ENCODE data around the gene RCSD1. TPM values are rescaled to one million over a fixed set of nuclear protein-coding genes. Genes with fewer than 3 reads are reported as not detected.

Gene RCSD1
- total RNA-seq, 3 donors from 2014 or later (not counting 1 experiment from before 2014, with no cell fraction given): 86.3 to 130 (median 110) TPM

DNA sequence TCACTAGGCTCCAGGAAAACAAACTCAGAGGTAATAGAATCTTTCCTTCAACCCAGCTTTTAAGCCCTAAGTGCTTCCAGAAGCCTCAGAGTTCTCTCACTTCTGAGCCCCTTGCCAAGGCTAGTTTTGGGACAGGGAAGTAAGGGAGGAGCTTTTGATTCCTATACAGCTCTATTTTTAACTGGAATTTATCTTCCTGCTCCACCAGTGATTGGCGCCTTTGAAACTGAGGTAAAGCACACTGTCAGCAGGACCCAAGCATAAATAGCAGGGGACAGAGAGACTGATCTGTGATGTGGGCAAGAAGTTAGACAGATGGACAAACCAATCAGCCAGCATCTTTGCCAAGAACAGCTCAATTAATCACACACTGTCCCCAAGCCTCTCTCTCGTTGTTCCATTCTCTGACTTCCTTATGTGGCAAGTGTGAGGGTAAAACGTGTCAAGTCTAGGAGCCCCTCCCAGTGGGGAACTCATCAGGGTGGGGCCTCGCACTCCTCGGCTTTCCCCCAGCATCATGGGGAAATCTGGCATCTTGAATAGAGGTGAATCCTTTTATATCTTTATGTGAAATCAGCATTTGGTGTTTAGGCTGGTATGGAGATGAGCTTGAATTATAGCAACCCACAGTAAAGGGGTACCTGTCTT lies 51.5 kb downstream of the RCSD1 start:
- H3K27me3 ChIP-seq (ENCODE audit: control insufficient read depth, insufficient read depth, low read length): no peaks in the 10 kb centered on the region
- no peaks in the 10 kb centered on the region for H3K27me3 Mint-ChIP-seq (ENCODE audit: low read depth in 2 of 2)
- H3K4me1 ChIP-seq (ENCODE audit: control insufficient read depth, insufficient read depth, low read length): peaks cover 42% of the 10 kb centered on the region
- no peak overlapping the region for H3K27ac Mint-ChIP-seq
- WGBS (ENCODE audit: insufficient coverage): 68% methylated on average over 4 of the region's 5 CpGs
- intact Hi-C loops (cut with micrococcal nuclease): loop anchor here (2.0 to 10.0 kb wide), 2 partner anchors 17 to 427 kb away; no protein-coding TSS in a partner anchor
- no peak overlapping the region for H3K4me3 ChIP-seq (ENCODE audit: low read length)
- peak; percentile 41 to 76 (median 70) for ATAC-seq
- DNase-seq: no peak
- H3K4me1 Mint-ChIP-seq: peaks cover 13 to 14% of the 10 kb centered on the region in 2 donors
- no peak overlapping the region for H3K4me3 Mint-ChIP-seq
- peak overlapping the region; percentile 31 for H3K27ac ChIP-seq (ENCODE audit: low read length)
- peaks cover 71% of the 10 kb centered on the region for H3K36me3 ChIP-seq (ENCODE audit: control insufficient read depth, insufficient read depth, low read length)
- H3K36me3 Mint-ChIP-seq: peaks cover 7% of the 10 kb centered on the region
- no peaks in the 10 kb centered on the region for H3K9me3 Mint-ChIP-seq
- H3K9me3 ChIP-seq (ENCODE audit: control insufficient read depth, insufficient read depth, low read length): no peaks in the 10 kb centered on the region
- TF ChIP-seq, protein P1, sequence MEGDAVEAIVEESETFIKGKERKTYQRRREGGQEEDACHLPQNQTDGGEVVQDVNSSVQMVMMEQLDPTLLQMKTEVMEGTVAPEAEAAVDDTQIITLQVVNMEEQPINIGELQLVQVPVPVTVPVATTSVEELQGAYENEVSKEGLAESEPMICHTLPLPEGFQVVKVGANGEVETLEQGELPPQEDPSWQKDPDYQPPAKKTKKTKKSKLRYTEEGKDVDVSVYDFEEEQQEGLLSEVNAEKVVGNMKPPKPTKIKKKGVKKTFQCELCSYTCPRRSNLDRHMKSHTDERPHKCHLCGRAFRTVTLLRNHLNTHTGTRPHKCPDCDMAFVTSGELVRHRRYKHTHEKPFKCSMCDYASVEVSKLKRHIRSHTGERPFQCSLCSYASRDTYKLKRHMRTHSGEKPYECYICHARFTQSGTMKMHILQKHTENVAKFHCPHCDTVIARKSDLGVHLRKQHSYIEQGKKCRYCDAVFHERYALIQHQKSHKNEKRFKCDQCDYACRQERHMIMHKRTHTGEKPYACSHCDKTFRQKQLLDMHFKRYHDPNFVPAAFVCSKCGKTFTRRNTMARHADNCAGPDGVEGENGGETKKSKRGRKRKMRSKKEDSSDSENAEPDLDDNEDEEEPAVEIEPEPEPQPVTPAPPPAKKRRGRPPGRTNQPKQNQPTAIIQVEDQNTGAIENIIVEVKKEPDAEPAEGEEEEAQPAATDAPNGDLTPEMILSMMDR (IDR thresholded peaks at IDR 0.05): no peak

DNA sequence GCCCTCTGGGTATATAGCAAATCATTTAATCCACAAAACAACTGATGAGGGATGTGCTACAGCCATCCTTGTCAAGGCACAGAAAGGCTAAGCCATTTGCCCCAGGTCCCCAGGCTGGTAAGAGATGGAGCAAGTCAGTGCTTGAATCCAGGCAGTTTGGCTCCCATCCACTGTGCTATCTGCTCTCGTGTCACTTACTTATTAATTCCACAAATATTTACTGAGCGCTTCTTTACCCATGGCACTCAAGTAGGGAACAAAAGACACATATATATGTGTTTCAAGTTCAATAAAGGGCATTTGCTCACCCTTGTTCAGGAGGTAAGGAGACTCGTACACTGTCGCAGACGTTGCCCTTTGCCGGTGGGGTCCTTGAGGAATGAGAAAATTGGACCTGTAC lies 53.2 kb downstream of the RCSD1 start:
- Histone ChIP-seq H3K27me3 (ENCODE audit: control insufficient read depth, insufficient read depth, low read length) (no peaks in the 10 kb centered on the region), H3K36me3 (ENCODE audit: control insufficient read depth, insufficient read depth, low read length) (peaks cover 78% of the 10 kb centered on the region), H3K9me3 (ENCODE audit: control insufficient read depth, insufficient read depth, low read length) (no peaks in the 10 kb centered on the region), H3K4me3 (ENCODE audit: low read length) (no peak overlapping the region), H3K4me1 (ENCODE audit: control insufficient read depth, insufficient read depth, low read length) (peaks cover 40% of the 10 kb centered on the region), H3K27ac (ENCODE audit: low read length) (no peak overlapping the region)
- 97% methylated on average over 6 of the region's 6 CpGs for WGBS (ENCODE audit: insufficient coverage)
- intact Hi-C loops (cut with micrococcal nuclease): loop anchor here (10.0 kb wide), 1 partner anchor 428 kb away; no protein-coding TSS in a partner anchor
- H3K4me3 Mint-ChIP-seq: no peak overlapping the region
- TF ChIP-seq, protein P1 (IDR thresholded peaks at IDR 0.05): no peak
- H3K27me3 Mint-ChIP-seq (ENCODE audit: low read depth in 2 of 2): no peaks in the 10 kb centered on the region
- no peaks in the 10 kb centered on the region for H3K9me3 Mint-ChIP-seq
- H3K4me1 Mint-ChIP-seq: peaks cover 20 to 24% of the 10 kb centered on the region in 2 donors
- H3K36me3 Mint-ChIP-seq: peaks cover 7% of the 10 kb centered on the region
- DNase-seq: no peak
- no peak overlapping the region for H3K27ac Mint-ChIP-seq
- ATAC-seq: no peak

DNA sequence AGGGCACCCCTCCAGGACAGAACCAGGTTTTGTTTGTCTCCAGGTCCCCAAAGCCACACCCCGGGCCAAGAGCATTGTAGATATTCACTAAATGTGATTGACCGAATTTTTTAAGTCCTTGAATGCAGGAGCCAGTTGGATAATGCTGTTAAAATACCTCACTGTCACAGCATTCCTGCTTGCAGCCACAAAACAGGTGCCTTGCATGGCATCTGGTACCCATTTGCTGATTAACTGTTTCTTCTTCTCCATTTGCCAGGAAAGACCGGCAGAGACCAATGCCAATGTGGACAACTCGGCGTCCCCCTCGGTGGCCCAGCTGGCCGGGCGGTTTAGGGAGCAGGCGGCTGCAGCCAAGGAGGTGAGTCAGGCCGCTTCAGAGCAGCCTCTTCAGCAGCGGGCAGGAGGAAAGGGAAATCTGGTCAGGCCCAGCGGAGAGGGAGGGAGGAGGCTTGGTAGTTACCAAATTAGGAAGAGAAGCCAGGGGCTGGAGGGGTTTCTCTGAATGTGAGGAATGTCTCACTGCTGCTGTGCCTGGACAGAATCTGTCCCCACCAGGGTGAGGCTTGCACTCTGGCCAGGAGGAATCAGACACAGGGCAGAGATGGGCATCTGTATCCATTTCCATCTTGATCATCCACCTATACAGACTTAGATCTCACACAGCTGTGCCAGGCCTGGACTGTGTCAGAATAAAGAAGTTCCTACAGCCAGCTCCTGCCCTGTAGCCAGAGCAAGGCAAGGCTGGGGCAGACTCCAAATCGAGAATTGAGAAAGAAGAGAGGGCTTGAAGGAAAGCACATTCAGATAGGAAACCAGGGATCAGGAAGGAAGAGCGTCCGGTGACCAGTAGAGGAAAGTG lies 53.8 kb downstream of the RCSD1 start:
- Histone ChIP-seq H3K4me1 (ENCODE audit: control insufficient read depth, insufficient read depth, low read length) (peaks cover 36% of the 10 kb centered on the region), H3K4me3 (ENCODE audit: low read length) (no peak overlapping the region), H3K36me3 (ENCODE audit: control insufficient read depth, insufficient read depth, low read length) (peaks cover 84% of the 10 kb centered on the region), H3K9me3 (ENCODE audit: control insufficient read depth, insufficient read depth, low read length) (no peaks in the 10 kb centered on the region), H3K27ac (ENCODE audit: low read length) (no peak overlapping the region), H3K27me3 (ENCODE audit: control insufficient read depth, insufficient read depth, low read length) (no peaks in the 10 kb centered on the region)
- TF ChIP-seq, protein P1 (IDR thresholded peaks at IDR 0.05): no peak
- Mint-ChIP-seq H3K4me3 (no peak overlapping the region), H3K27ac (no peak overlapping the region), H3K36me3 (peaks cover 7% of the 10 kb centered on the region), H3K4me1 (peaks cover 26 to 30% of the 10 kb centered on the region in 2 donors), H3K9me3 (no peaks in the 10 kb centered on the region), H3K27me3 (ENCODE audit: low read depth in 2 of 2) (no peaks in the 10 kb centered on the region)
- DNase-seq: no peak
- 94% methylated on average over 15 of the region's 15 CpGs for WGBS (ENCODE audit: insufficient coverage)
- intact Hi-C loops (cut with micrococcal nuclease): loop anchor here (10.0 kb wide), 1 partner anchor 429 kb away; no protein-coding TSS in a partner anchor
- no peak for ATAC-seq

All from natural killer cell (primary cell).